HG02943 (cell line): ENCODE results near the gene CAPN1.
A peak's percentile ranks its signal among the peaks of the same experiment; 100 is the strongest.
"Not testable (repeated sequence)": the region's sequence is repeated elsewhere in the genome, so short reads cannot be mapped to it uniquely, and the experiment has no call there.

Source experiments
- ATAC-seq: cut with Tn5 transposase; IDR thresholded peaks from one replicate; pipeline ENCODE4 v1.9.1; 2021; ENCODE audit warnings: mild to moderate bottlenecking, low read depth, moderate library complexity; ENCODE audit not compliant: unreplicated experiment

The CAPN1 gene

GRCh38 chr11:65181569-65182257 is at the start of gene CAPN1:
Gene CAPN1 (plus strand): TSS chr11:65181928. CDS start chr11:65182702, 774 bp downstream.
- ATAC-seq = no peak

- no peak for ATAC-seq
These were observed 49.3 kb upstream of the CAPN1 start for GRCh38 chr11:65132238-65132987.

- no peak for ATAC-seq
These were observed 48.6 kb upstream of the CAPN1 start for GRCh38 chr11:65132988-65133700.

GRCh38 chr11:65133724-65134123 is 48.0 kb upstream of the CAPN1 start:
- no peak for ATAC-seq

- ATAC-seq = peak; percentile 52
These were observed 47.3 kb upstream of the CAPN1 start, which contains the start of gene SYVN1 for GRCh38 chr11:65134240-65134951. Gene SYVN1 (minus strand): TSS chr11:65134519. CDS start chr11:65133601, 918 bp downstream.

- ATAC-seq = peak; percentile 55
These were observed 46.6 kb upstream of the CAPN1 start for GRCh38 chr11:65134952-65135632.

- no peak for ATAC-seq
These were observed 46.0 kb upstream of the CAPN1 start for GRCh38 chr11:65135633-65136145.

- ATAC-seq = no peak
These were observed 45.1 kb upstream of the CAPN1 start for GRCh38 chr11:65136515-65137096.

GRCh38 chr11:65141896-65142494 is 39.7 kb upstream of the CAPN1 start:
- no peak for ATAC-seq

- ATAC-seq = no peak
These were observed 34.2 kb upstream of the CAPN1 start for GRCh38 chr11:65147352-65148075.

- no peak for ATAC-seq
These were observed 33.1 kb upstream of the CAPN1 start for GRCh38 chr11:65148657-65149056.

- not testable (repeated sequence) for ATAC-seq
These were observed 31.6 kb upstream of the CAPN1 start for GRCh38 chr11:65150131-65150508.

- no peak for ATAC-seq
These were observed 31.0 kb upstream of the CAPN1 start for GRCh38 chr11:65150509-65151299.

- no peak for ATAC-seq
These were observed 30.3 kb upstream of the CAPN1 start for GRCh38 chr11:65151331-65151899.

- ATAC-seq = no peak
These were observed 29.6 kb upstream of the CAPN1 start for GRCh38 chr11:65152122-65152521.

- no peak for ATAC-seq
These were observed 25.5 kb upstream of the CAPN1 start for GRCh38 chr11:65156256-65156655.

GRCh38 chr11:65156926-65157325 is 24.8 kb upstream of the CAPN1 start:
- no peak for ATAC-seq
